Transverse colon (tissue), 4 donors: ENCODE measurements around the gene CYP4F12.

Source experiments
- POLR2A ChIP-seq: fragments of 450-650 bp; IDR thresholded peaks from one replicate; pipeline ENCODE4 v1.6.1; 2016; ENCODE audit warnings: antibody characterized with exemption, mild to moderate bottlenecking, moderate library complexity
- POLR2AphosphoS5 ChIP-seq, 3 donors: sonication (generic); formaldehyde crosslinking; IDR thresholded peaks; one replicate each; pipeline ENCODE4 v1.6.1; 2016; ENCODE audit warnings: antibody characterized with exemption in 3 of 3
- TF ChIP-seq, protein P1 (sequence below), 5 experiments: fragments of 200-600 bp in 3 of 5; fragments of 450-650 bp in 2 of 5; sonication (generic) in 3 of 5; IDR thresholded peaks; 1 replicate in 2 of 5; 2 replicates in 3 of 5; pipeline ENCODE4 v1.5.1; 2016 to 2017; ENCODE audit warnings: antibody characterized with exemption in 5 of 5, inconsistent platforms in 3 of 5, mild to moderate bottlenecking in 2 of 5, moderate library complexity in 1 of 5

DNA sequence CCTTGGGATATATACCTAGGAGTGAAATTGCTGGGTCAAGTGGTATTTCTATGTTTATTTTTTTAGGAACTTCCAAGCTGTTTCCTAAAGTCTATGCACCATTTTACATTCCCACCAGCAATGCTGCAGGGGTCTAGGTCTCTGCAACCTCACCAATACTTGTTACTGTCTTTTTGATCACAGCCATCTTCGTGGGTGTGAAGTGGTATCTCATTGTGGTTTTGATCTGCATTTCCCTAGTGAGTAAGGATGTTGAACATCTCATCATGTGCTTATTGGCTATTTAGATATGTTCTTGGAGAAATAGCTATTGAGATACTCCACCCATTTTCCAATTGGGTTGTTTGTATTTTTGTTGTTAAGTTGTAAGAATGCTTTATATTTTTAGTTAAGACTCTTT lies 57.7 kb downstream of the CYP4F12 start:
- TF ChIP-seq POLR2AphosphoS5 (IDR thresholded peaks at IDR 0.05) (no peak), POLR2A (no peak)
- TF ChIP-seq, protein P1, sequence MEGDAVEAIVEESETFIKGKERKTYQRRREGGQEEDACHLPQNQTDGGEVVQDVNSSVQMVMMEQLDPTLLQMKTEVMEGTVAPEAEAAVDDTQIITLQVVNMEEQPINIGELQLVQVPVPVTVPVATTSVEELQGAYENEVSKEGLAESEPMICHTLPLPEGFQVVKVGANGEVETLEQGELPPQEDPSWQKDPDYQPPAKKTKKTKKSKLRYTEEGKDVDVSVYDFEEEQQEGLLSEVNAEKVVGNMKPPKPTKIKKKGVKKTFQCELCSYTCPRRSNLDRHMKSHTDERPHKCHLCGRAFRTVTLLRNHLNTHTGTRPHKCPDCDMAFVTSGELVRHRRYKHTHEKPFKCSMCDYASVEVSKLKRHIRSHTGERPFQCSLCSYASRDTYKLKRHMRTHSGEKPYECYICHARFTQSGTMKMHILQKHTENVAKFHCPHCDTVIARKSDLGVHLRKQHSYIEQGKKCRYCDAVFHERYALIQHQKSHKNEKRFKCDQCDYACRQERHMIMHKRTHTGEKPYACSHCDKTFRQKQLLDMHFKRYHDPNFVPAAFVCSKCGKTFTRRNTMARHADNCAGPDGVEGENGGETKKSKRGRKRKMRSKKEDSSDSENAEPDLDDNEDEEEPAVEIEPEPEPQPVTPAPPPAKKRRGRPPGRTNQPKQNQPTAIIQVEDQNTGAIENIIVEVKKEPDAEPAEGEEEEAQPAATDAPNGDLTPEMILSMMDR (IDR thresholded peaks at IDR 0.05), result no peak
